Stimulated activated CD4-positive, alpha-beta T cell treated with anti-CD3 and anti-CD28 coated beads, Interleukin-1b, Interleukin-23, amount 100 ng/mL, for 4 hours (primary cell): ENCODE results near the gene THOC5.
"Not testable (repeated sequence)": the region's sequence is repeated elsewhere in the genome, so short reads cannot be mapped to it uniquely, and the experiment has no call there.

Source experiments
- DNase-seq, 2 donors: peaks; one replicate each; pipeline ENCODE4 v3.0.0-alpha.2; 2020; ENCODE audit warnings: low read depth in 2 of 2

THOC5 gene

DNA sequence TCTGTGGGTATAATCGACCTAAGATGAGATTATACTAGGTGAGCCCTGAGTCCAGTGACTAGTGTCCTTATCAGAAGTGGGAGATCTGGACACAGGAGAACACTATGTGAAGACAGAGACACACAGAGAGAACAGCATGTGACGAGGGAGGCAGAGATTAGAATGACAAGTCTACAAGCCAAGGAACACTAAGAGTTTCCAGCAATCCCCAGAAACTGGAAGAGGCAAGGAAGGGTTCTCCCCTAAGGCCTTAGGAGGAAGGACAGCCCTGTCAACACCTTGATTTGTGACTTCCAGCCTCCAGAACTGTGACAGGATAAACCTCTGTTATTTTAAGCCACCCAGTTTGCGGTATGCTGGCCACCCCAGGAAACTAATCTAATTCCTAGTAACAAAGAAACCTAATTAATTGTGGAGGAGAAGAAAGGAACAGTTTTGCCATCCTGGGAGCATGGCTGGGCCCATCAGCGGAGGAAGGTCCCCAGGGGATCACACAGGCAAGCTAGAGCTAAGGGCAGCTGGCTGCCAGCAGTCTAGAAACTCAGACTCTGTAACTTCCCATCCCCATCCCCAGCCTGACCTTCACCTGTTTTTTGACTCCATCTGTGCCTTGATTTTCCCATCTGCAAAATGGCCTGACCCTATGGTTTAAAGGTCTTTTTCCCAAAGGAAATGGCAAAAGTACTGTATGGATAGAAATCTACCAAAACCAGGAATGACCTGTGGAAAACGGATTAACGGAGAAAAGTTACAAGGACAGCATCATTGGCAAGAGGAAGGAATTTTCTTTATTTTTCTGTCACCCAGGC, 10.3 kb upstream of the THOC5 start:
- DNase-seq = no peak

DNA sequence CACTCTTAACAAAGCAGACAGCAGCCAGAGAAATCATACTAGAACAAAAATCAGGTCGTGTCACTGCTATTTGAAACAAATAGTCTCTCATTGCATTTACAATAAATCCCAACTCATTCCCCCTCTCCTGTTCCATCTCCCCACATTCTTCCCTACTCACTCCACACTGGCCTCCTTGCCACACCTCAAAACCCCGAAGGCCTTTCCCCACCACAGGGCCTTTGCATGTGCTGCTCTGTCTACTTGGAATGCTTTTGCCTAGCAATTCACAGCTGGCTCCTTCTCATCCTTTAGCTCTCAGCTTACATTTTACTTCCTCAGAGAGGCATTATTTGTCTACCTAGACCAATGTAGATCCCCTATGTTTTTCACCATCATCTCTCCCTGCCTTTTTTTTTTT, 6.3 kb upstream of the THOC5 start:
- DNase-seq = no peak

DNA sequence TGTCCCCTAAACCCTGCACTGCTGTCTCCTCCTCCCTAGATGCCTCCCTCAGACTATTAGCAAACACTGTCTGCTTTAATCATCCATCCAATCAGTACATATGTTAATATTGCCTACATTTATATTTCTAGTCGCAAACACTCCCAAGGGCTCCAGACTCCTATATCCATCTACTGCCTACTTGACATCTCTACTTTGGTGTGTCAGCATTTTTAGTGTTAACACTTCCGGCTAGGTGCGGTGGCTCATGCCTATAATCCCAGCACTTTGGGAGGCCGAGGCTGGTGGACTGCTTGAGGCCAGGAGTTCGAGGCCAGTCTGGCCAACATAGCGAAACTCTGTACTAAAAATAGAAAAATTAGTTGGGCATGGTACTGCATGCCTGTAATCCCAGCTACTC, 5.5 kb upstream of the THOC5 start:
- DNase-seq = no peak

DNA sequence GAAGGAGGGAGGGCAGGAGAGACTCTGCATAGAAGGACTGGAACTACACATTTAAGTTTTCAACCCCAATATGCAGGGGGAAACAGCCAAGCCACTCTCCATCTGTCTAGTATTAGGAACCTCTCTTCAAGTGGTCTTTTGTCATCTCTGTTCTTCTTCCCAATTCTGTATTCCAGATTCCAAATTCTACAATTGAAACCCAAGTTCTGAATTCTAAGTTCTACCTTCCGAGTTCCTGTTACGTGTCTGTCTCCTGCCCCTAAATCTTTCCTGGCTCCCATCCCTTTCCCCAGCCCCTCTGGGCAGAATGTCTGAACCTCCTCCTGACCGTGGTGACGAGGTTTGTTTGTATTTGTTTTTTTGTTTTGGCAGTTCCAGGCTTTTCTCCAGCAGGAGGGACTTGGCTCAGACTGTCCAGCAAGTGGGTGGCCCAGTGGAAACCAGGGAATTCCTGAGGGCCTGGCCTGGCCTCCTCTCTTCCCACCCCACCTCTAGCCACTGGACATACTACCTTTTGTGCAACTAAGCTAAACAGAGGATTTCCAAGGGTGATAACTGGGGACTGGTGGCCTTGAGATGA, 1.6 kb upstream of the THOC5 start:
- DNase-seq = no peak

DNA sequence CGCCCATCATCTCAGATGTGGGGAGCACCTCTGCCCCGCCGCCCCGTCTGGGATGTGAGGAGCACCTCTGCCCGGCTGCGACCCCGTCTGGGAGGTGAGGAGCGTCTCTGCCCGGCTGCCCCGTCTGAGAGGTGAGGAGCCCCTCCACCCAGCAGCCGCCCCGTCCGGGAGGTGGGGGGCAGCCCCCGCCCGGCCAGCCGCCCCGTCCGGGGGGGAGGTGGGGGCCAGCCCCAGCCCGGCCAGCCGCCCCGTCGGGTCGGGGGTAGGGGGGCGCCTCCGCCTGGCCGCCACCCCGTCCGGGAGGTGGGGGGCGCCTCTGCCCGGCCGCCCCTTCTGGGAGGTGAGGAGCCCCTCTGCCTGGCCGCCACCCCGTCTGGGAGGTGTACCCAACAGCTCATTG, 1.2 kb downstream of the THOC5 start:
- DNase-seq = not testable (repeated sequence)

DNA sequence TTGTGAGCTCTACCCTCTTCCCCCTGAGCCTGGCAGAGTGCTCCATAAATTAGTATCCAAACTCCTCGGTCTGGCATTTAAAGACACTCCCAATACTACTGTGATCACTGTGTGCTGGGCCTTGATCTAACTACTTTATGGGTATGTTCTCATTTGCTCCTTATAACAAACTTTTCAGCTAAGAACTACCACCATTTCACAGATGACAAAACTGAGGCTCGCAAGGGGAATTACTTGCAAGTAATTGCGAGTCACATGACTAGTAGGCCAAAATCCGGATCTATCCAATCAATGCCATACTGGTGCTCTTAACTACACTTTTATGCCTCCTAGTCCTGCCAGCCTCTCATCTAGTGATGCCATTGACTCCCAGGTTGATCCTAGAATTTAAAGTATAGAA, 3.6 kb downstream of the THOC5 start:
- DNase-seq = no peak

DNA sequence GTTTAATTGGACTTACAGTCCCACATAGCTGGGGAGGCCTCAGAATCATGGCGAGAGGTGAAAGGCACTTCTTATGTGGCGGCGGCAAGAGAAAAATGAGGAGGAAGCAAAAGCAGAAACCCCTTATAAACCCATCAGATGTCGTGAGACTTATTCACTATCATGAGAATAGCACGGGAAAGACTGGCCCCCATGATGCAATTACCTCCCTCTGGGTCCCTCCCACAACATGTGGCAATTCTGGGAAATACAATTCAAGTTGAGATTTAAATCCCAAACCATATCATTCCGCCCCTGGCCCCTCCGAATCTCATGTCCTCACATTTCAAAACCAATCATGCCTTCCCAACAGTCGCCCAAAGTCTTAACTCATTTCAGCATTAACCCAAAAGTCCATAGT, 8.5 kb downstream of the THOC5 start:
- not testable (repeated sequence) for DNase-seq

DNA sequence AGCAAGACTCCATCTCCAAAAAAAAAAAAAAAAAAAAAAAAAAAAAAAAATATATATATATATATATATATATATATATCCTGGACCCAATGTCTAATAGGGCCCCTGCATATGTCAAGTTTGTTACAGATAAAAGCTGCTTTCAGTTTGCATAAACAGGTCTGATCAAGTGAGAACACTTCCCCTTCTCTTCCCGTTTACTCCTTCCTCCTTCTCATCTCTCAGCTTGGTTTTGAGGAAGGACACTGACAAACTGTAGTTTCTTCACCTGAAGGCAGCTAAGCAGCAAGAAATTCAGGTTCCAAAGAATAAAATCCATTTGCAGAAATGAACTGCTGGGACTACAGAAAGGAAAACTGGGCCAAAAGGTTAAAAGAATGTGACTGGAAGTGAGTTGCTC, 11.7 kb downstream of the THOC5 start:
- no peak for DNase-seq

DNA sequence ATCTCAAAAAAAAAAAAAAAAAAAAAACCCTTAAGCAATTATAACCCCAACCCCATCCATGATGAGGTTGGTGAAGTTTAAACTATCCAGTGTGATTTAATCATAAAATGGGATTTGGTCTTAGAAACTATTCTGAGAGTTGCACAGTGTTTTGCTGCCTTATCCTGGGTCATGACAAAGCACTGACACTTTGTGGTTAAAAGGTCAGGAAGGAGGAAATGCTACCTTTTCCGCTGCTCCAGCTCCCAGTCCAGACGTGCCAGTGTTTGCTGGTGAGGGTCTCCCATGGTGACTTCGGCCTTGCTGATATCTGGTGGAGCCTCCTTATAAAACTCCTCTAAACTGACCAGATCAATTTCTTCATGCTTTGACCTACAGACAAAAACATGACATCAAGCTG, 14.5 kb downstream of the THOC5 start:
- no peak for DNase-seq

DNA sequence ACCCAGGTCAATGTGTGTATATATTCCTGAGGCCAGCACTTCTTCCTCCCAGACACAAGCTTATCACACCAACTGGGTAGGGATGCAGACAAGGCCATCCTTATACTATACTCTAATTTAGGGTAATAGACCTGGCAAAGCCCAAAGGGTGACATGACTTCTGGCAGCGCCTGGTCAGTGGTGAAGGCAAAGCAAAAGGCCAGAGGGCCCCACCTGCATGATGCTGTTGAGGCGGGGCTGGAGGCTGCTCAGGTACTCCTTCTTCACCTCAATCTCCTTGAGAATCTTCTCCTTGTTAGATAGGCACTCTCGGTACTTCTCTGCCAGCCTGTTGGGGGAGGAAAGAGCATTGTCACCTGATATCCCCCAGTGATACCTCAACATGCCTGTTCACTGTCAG, 17.1 kb downstream of the THOC5 start:
- no peak for DNase-seq

DNA sequence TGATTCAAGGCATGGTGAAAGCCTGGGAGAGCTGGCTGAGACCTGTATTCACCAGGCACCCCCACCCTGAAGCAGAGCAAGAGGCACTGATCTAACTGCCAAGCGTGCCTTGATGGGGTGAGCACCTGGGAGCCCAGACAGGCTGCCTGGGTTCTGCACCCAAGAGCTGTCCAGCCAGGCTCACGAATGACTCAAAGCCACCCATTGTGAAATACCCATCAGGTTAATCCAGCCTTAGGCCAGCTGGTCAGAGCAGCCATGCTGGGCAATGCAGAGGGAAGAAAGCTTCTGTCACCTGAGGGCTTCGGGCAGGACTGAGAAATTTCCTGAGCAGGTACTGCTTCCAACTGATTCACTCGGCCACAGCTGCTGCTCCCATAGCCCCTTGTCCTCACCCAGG, 22.1 kb downstream of the THOC5 start:
- no peak for DNase-seq

DNA sequence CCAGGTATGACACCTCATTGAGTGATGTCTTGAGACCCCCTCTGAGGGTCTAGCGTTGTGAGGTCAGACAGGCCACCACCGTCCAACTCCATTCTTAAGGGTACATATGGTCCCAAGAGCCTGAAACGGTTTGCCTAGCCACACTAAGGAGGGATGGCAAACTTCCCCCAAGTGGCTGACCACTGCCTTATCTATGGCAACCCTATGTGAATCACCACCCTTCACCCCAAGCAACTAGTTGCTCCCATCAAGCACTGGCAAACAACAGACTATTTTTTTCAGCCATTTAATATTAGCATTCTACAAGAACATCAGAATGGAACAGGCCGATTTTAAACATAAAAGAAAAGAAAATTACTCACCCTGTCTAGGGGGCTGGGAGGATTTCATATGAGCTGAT, 22.8 kb downstream of the THOC5 start:
- DNase-seq = no peak

DNA sequence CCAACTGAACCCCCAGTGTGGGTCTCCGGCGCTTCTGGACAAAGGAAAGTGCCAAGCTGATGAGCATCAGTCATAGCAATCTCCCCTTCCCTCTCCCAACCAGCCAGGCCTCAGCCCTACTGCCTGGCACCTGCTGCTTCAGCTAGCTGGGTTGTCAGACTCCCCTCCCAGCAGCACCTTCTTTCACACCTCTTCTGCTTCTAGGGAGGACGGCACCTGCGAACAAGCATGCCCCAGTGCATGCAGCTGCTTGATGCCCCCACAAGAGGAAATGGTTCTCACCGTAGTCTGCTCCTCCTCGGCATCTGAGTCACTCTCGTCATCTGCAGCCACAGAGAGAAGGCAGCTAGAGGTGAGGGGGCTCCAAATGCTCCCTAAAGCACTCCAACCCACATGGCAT, 25.4 kb downstream of the THOC5 start:
- no peak for DNase-seq

DNA sequence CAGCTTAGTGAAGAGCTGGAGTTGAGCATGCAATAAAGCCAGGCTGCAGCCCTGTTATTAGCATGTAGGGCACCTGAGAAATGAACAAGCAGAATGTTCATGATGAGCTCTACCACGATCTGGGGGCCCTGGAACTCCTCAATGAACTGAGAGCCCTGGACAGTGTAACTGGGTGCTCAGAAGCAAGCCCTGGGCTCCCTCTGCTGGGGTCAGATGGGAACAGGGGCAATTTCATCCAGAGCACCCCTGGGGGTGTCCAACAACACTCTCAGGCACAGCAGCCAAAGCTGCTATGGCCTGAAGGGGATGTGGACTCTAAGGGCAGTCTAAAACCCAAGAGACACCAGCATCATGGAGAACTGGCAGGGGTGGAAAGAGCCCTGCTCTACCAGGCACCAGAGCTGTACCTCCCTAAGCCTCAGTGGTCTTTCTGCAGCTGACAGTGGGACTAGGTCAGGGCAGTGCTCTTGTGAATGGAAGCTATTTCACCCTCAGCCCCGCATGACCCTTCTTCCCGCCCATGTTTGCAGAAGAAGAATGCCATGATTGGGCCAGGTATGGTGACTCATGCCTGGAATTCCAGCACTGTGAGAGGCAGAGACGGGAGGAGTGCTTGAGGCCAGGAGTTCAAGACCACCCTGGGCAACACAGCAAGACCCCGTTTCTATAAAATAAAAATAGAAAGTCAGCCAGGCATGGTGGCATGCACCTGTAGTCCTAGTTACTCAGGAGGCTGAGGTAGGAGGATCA, 28.9 kb downstream of the THOC5 start:
- DNase-seq = no peak

DNA sequence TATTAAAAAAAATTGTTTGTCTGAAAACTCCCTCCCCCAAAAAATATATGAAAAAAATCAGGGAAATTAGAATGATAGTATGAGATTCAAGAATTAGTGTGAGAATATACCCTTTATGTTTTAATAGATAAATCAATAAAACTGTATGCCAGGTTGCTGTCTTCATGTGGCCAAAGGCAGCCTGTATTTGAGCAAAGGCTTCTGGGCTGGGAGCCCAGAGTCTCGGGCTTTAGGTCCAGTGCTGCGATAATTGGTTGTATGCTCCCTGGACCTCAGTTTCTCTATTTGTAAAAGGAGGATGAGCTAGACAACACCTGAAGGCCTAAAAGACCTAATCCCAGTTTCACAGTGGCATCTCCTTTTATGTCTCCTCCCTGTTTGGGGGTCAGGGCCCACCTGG, 29.8 kb downstream of the THOC5 start:
- DNase-seq = no peak

DNA sequence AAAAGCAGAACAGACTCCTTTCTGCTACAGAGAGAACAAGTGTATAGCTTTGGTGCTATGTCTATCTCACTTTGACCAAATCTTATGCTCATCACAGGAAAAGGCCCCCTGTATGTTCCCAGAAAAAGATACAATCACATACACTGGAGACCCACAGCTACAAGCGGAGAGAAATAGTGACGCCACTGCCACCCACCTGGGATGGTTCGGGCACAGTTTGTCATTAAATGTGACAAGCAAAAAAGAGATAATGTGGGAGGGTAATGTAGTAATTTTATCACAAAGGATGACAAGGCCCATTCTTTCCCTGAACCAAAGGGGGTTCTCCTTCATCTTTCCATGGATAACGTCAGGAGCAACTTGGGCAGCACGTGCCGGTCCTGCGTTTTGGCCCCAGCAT, 32.0 kb downstream of the THOC5 start:
- no peak for DNase-seq

DNA sequence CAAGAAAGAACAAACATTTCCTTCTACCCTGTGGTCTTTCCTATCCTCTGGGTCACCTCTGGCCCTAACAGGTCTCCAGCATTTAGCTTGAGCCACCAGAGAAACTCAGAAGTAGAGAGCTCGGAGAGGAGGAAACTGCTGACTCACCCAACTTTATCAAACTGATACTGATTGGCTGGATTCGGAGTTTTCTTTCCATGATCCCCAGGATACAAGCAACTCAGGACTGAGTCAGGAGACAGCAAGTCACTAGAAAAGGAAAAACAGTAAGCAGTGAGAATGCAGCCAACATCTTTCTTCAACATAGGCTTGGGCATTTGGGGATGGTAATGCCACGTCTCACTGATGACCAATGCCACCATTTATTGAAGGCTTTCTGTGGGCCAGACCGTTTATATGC, 32.7 kb downstream of the THOC5 start:
- DNase-seq = no peak

DNA sequence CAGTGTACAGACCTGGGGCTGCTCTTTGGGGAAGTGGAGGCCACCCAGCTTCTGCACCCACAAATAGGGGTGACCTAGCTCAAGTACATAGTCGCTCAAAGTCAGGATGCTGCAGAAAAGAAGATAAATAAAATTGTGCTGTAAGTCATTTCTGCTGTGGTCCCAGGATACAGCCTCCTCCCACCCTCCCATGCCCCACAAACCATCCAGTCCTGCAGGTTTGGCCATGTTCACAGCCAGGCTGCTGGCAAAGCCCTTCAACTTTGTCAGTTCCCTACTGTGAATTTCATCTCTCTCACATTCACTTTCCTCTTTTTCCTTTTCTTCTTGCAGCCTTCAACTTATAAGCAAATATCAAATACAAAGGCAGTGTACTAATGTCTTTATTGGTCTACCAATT, 33.6 kb downstream of the THOC5 start:
- DNase-seq = no peak

DNA sequence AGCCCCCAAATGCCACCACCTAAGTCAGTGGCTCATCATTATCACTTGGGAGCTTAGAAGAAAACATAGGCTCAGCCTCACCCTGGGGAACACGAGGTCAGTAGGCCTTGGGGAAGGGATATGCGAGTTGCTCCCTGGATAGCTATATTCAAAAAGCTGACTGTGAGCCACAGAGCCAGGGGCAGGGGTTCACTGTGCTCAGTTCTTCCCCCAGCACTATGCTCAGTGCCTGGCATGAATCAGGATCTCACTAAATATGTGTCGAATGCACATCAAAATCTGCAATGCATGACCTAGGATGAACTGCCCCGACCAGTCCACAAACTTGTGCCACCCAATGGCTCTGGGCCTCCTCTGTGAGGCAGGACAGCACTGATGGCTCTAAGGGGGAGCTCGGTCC, 35.1 kb downstream of the THOC5 start:
- DNase-seq = no peak

DNA sequence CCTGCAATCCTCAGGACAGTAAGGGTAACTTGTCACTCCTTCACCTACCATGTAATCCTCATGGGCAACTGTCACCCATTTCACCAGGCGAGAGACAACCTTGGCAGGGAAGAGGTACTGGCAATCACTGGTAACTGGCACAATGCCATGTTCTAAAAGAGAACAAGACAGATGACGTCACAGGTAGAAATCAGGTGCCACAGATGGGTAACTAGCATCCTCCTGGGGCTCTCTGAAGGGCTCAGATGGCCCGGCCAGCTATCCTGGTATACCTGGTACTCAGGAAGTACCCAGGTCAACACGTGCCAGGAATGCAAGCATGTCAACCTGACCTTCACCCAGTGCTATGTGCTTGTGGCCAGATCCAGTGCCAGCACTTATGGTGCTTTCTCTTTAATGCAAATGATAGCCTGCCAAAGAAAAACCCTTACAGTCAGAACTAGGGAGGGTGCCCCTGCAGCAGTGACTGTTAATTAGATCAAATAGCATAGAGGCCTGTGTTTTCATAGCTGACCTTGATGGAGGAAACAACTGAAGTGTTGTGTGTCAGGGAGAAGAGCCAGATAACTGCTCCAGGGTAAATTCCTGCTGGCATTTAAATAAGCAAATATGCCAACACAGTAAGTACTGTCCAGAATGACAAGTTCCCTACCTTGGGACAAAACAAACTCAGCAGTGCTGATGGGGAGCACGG, 36.2 kb downstream of the THOC5 start:
- no peak for DNase-seq

DNA sequence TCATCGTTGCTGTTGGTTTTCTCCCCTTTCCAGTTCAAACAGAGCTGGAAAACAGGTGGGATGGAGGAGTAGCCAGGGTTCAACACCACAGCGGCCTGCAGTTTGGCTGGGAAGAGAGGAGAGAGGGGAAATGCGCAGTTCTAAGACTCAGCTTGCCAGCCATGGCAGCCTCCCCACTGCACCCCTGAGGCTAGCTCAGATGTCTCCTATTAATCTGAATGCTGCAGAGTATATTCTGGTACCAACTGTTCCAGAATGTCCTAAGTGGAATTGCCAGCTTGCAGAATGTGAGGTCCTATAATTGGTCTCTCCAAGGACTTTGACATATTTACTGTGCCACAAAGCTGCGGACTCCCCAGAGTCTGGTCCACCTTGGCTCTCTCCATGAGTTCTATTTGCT, 41.5 kb downstream of the THOC5 start:
- no peak for DNase-seq

DNA sequence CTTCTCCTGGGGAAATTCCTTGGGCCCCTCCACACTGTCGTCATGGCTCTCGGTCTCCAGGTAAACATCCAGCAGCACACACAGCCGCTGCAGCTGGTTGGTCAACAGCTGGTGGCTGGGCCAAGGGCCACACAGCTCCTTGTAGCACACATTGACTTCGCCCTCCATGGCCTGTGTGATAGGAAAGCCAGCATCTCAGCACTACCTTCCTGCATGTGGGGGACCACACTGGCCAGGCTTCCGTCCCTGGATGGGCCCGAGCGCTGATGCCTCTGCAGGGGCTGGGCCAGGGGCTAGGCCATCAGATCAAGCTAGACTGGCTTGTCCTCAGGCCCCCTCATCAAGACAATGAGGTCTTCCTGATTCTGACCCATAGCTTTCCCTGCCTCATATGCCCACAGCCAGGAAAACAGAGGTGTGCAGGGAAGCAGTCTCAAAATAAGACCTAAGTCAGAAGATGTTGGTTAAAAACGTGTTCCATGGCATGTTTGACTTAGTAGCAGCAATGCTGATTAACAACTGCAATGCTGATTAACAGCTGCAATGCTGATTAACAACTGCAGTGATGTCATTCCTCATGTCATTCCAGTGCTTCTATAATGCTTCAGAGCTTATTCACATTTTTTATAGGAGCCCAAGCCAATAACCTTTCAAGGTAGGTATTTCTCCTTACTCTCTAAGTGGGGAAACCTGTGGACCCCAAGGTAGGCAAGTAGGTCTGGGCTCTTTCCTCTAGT, 42.3 kb downstream of the THOC5 start:
- no peak for DNase-seq
